ENCODE measurements around the gene FFAR4.

Gene FFAR4

DNA sequence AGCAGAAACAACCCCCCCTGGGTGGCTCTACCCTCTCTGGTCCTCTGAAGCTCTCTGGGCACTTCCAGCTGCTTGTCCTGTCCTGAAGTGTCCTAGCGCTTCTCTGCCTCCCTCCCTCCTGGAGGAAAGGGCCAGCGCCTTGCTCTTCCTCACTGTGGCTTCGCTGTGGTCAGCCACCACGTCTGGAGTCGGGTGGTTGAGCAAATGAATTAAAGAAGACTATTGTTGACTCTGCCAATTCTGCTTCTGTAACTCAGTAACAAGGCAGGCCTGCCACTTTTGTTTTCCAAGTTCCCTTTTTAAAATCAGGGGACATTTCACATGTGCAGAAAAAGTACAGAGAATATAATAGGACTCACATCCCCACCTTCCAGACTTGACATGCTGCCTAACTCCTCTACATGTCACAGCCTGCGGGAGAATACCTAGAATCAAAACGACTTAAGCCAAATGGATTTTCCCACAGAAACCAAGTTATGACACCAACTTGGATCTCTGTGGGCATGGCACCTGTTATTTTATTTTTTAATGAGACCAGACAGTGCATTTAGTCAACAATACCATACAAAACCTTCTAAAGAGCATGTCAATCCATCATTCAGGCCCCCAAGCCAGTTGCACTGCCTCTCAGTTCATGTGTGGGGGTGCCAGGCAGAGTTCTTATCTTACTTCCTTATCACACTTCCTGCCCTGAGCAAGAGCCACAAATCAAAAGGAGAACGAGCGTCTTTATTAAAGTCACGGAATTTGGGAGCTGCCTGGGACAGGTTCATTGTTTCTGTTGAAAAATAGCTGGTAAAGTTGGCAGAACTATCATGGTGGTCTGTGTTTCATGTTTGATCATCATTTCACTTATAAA lies 6.8 kb downstream of the FFAR4 start:
- DNase-seq = no peak

DNA sequence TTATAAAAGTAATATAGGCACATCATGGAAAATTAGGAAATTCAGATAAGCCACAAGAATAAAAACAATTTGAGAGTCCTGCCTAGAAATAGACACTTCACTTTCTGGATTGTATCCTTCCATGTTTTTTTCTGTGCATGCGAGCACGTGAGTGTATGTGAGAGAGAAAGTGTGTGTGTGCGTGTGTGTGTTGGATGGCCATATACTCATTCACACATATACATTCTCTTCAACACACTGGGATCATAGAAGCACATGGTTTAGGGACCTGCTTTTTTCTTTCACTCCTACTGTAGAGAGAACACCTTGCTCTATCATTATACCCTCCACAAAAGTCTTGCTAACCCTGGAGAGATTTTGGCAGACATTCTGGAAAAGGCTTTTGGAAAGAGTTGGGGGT lies 7.5 kb downstream of the FFAR4 start:
- no peak for DNase-seq

DNA sequence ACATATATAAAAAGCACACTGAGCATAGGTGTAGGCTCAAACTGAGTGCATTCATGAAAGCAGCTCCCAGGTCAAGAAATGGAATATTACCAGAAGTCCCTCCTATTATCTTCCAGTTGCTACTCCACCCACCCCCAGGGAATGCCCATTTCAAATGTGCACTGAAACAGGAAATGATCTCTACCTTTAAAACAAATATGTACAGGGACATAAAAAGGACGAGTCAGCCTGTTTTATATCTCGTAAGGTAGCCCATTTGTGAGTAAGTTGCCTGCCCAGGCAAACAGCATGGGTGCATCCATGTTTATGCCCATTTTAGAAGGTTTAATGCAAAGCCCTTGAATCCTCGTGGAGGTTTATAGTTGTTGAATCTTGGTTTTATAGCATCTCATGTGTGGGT lies 10.4 kb downstream of the FFAR4 start:
- no peak for DNase-seq

DNA sequence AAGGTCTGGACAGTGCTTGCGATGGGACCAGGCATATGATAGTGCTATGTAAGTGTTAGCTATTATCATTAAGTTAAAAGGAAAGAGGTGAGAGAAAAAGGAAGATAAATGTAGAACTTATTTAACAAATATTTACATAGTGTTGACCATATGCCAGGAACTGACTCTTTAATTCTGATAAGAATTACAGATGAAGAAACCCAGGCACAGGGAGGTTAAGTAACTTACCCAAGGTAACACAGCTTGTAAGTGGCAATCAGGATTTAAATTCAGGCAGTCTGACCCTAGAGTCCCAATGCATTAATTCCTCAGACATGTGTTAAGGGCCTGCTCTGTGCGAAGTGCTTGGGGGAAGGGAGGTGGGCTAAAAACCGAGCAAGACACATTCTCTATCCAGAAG lies 11.1 kb downstream of the FFAR4 start:
- DNase-seq = no peak

DNA sequence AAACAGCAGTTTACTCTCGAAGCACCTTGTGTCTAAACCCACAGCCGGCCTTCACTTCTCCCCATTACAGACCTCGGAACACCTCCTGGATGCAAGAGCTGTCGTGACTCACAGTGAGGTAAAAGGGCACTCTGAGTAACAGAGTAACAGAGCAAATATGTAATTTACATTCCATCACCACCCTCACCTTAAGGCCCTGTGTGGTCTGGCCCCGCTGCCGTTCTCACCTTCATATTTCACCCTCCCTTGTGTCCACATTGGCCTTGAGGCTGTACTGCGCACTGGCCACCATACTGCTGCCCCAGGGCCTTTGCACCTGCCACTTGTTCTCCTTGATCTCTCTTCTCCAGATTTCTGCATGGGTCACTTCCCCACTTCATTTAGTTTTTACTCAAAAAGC lies 12.6 kb downstream of the FFAR4 start:
- no peak for DNase-seq

DNA sequence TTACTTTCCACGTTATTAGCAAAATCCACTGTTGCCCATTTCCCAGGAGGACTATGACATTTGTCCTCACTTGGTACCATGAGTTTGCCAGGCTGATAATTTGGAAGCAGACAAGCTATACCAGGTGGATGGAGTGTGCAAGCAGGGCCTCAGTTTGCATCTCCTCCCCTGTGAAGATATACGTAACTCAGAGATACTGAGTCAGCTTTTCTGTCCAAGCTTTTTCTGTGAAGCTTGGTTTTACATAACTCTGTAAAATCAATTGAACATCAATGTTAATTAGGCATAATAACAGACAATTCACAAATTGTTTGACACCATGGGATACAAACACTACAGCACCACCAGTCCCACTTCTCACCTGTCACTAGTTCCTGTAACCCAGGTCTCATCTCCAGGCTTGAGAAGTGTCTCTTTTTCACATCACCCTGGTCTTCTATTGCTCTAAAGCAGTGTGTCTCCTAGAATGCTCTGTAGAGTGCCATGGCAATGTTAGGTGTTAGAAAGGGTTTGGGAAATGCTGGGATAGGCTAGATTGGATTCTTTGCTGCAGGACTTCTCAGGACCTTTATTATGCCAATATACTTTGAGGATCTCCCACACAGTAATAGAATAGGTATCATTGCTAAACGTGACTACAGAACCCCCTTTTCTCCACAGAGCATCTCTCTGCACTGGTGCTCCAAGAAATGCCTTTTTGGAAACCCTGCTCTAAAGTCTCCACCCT lies 13.7 kb downstream of the FFAR4 start:
- no peak for DNase-seq

DNA sequence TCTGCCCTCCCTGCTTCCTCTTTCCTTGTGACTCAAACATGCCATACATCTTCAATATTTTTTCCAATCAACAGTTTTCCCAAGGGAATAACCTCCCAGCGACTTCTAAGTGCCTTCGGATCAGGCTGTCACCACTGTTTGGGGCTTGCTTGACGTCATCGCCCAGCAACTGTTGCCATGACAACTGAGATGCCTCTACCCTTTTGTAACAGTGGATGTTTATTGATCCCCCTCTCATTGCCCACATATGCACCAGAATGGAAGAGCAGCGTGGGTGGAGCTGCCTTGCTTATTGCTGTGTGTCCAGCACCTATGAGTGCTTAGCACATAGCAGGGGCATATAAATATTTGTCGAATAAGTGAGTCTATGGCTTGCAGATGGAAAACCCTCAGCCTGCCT lies 14.4 kb downstream of the FFAR4 start:
- DNase-seq = no peak

DNA sequence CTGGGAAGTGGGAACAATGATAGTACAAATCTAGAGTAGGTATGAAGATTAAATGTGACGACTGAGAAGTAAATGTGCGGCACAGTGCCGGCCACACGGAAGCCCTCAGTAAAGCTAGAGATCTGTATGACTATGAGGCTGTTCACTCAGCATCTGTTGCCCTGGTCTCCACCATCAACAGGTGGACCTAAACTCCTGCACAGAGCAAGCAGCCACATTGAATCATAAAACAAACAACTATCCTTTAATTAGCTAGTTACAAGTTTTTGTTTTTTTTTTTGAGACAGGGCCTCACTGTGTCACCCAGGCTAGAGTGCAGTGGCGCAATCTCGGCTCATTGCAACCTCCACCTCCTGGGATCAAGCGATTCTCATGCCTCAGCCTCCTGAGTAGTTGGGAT lies 18.0 kb downstream of the FFAR4 start:
- DNase-seq = no peak

DNA sequence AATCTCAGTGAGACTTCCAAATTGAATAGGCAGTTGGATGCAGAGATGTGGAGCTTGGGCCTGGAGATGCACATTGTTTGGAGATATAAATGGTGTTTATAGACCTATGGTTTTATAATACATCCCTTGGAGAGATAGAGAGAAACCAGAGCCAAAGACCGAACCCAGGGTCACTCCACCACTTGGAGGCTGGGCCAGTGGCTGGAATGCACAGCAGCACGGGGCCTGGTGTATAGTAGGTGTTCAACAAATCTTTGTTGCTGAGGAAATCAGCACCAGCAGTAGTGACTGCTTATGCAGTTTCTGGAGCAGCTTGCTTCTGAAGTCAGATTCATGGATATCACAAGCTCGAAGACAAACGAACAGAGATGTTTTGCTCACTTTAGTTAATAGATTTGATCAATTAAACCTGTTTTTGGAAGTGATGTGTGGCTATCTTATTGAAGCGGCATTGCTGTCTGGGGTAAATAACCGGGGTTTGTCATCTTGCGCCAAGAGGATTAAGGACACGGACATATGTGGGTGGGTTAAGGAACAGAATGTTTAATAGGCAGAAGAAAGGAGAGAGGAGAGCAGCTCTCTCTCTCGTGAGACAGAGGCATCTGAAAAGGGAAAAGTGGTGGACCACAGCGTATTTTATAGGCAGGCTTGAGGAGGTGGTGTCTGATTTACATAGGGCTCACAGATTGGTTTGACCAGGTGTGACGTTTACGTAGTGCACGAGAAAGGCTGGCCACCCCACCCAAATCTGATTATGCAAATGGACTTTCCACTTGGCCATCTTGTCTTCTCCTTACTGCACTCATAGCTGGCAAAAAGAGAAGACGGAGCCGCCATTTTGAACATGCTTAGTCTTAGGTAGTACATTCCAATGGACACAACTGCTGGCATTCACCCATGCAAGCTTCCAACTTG lies 23.4 kb downstream of the FFAR4 start:
- no peak for DNase-seq

DNA sequence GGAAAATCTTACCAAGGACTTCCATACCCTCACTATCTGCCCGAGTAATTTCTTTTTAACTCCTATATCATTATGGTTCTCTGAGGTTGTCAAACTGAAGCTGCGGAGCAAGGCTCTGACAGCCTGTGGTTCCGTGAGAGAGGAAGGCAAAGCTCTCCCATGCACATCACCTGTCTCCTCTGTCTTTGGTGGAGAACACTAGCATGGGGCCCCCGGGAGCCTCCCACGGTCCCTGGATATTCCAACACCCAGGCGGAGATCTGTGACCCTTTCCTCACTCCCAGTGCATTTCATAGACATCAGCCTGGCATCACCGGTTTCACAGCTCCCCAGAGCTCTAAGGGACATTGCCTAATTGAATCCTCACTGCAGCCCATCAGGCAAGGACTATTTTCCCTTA lies 24.2 kb downstream of the FFAR4 start:
- DNase-seq = no peak

DNA sequence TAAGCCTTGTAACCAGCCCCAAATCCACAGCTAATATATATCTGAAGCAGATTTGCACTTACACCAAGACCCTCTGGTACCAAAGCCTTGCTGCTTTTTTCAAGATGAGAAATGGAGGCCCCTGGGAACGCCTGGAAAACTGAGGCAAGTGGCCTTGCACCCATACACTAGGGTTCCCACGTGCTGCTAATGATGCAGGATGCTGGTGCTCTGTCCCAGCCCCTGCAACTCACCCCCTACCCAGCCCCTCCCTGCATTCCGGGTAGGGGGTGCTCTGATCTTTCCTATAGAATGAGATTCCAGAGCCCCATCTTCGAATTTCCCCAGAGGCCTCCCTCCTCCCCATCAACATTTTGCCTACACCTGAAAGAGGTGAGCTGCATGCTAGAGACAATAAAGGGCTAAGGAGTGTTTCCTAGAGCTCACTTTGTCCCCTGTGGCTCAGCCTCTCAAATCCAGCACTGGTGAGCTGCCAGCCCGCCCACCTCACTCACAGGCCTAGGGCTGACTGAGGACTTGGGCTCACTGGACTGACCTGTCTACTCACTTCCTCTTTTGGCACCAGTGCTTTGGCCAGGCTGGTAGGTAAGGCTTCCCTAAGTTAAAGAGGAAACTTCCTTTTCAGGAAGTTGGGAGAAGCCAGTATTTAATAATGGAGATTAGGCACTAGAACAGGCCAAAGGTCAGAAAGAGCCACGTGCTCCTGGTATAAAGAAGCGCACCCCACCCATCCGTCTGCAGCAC lies 24.8 kb downstream of the FFAR4 start:
- DNase-seq = no peak

DNA sequence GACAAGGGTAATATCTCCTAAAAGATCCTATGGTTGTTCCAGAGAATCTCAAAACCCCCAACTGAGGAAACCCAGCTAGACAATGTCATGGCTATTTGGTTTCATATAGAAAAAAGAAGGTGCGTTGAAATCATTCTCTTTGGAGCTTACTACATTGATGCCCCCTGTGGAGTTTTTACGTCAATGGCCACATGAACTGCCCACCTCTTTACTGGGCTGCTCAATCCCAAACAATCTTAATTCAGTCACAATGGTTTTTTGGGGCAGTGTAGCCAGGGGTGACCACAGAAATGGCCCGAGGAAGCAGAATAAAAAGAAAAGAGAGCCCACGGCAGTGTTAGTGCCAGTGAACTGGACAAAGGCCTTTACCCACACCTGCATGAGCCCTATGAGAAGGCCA lies 26.8 kb downstream of the FFAR4 start:
- DNase-seq = no peak

DNA sequence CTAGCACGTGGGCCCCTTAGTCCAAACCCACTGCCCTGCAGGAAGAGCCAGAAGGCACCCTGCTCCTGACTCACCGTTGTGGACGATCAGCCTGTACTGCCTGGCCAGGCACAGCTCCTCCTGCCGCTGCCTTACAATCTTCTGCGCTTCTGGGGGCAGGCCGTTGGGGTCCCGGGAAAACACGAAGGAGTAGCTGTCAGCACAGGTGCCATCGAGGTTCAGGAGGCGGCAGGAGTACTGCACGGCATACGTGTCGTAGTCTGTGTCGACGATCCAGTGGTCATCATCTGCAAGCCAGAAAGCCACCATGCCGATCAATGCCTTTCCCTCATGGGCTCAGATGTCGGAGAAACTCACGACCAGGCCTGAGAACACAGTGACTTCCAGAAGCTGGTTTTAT lies 27.3 kb downstream of the FFAR4 start:
- no peak for DNase-seq

DNA sequence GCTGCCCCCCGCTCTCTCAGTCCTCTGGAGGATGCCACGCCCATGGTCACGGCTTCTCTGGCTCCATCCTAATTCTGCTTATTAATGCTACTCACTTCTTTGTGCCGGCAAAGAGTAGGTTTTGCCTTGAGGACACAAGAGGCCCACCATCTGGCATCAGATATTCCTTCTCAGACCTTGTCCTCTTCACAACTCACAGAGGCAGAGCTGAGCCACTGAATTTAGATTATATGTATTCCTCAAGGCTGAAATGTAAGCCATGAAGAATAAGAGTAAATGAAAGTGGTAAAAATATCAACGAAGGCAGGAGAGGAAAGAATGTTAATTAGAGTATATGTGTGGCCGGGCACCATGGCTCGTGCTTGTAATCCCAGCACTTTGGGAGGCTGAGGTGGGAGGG lies 28.1 kb downstream of the FFAR4 start:
- DNase-seq = no peak

DNA sequence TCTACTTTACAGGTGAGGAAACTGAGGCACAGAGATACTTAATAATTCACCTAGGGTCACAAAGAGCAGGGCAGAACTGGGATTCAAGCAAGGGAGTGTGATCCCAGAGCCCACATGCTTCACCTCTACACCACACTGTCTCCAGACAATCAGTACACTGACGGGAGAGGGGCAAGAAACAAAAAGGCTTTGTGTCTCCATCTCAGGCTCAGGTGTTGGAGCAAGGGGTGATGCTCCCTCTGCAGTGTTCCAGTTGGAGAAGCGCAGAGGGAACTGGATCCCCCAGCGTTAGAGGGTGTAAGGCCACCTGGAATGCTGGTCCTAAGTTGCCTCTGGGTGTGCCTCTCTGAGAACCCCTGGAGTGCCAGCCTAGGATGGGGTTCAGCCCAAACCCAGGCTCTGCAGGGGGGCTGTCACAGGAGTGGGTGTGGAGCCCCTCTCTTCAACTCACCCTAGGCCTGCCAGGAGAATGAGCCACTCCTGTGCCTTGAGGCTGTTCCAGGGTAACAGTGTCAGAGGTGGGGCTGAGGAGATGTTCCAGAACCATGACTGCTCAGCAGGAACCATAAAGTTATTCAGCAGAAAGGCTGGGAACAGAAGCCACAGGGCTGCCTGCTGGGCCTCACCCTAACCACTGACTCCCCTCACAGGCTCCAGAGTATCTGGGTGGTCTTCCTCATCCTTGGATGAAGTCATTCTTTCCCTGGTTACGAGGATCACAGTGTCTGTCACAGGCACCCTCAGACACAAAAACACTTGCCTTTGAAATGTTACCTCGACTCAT lies 29.1 kb downstream of the FFAR4 start:
- DNase-seq = no peak

DNA sequence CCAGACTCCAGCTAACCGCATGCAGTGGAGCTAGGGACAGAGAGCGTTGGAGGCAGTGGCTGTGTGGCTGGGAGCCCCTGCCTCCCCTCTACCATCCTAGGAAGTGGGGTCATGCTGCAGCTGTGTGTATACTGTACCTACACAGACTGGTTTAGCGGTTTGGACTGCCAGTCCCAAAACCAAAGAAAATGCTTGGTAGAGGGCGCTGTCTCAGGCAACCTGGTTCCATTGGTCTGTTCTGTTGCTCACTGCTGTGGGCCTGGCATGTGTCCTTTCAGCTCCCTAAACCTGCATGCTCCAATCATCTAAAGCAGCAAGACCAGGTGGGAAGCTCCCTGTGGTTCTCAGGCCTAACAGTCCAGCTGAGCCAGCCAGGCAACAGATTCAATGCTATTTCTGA lies 30.1 kb downstream of the FFAR4 start:
- DNase-seq = no peak

DNA sequence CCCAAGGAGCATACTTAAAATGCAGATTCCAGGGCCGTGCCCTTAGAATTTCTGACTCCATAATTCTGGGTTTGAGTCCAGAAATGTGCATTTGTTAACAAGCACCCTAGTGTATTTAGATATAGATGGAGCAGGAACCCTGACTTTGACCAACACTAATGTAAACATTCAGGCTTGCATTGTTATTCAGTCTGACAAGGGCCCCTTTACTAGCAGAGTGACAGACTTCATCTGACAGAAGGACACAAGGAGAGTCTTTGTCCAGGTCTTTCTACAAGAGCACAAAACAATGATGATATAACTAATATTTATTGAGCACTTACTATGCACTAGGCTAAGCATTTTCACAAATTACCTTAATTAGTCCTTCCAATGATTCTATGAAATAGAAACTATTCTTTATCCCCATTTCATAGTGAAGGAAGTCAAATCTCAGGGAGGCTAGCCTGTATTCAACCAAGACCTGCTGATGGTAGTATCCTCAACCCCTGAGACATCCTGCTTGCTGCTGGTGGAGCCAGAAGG lies 30.7 kb downstream of the FFAR4 start:
- DNase-seq = no peak

DNA sequence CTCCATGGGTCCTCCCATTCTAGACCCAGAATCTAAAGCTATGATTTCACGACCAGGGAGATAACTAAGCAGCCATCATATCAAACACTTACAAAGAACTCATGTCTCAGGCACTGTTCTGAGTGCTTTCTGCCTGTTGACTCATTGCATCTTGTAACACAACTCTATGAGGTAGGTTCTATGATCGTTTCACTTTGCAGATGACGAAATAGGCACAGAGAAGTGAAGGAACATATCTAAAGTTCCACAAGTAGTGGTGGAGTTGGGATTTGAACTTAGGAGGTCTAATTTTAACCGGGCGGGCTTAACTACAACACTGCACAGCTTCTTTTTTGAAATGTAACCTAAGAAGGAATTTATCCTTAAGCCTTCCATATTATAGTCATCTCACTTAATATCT lies 31.7 kb downstream of the FFAR4 start:
- no peak for DNase-seq

DNA sequence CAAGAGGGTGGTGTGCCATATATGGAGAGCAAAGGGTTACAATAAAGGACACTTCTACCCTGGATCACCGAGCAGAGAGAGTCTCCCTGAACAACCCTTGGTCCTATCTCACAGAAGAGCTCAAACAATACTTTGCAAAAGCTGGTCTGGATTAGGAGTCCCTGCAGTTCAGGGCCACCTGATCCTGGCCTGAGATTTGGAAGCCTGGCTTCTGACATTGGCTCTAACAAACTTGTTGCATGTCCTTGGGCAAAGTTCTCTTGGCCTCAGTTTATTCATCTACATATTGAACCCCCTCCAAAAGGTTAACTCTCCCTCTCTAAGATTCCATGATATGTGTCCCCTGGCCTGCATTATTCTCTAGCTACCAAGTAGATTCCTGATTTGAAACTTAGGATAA lies 32.9 kb downstream of the FFAR4 start:
- no peak for DNase-seq

DNA sequence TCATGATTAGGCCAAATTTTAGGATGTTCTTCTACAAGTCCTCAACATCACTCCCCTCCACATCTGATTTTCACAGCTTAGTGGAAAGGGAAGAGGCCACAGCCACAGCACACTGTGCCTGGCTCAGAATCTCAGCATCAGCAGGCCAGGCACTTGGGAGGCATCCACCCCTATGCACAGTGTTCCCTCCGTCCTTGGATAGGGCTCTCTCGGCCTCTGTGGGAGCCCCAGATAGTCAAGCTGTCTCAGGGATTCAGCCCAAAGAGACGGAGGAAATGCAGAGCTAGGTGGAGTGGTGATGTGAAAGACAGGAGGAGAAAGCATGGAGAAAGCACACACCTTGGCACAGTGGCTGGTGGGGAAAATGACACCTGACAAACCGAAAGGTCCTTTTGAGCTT lies 33.3 kb downstream of the FFAR4 start:
- no peak for DNase-seq

DNA sequence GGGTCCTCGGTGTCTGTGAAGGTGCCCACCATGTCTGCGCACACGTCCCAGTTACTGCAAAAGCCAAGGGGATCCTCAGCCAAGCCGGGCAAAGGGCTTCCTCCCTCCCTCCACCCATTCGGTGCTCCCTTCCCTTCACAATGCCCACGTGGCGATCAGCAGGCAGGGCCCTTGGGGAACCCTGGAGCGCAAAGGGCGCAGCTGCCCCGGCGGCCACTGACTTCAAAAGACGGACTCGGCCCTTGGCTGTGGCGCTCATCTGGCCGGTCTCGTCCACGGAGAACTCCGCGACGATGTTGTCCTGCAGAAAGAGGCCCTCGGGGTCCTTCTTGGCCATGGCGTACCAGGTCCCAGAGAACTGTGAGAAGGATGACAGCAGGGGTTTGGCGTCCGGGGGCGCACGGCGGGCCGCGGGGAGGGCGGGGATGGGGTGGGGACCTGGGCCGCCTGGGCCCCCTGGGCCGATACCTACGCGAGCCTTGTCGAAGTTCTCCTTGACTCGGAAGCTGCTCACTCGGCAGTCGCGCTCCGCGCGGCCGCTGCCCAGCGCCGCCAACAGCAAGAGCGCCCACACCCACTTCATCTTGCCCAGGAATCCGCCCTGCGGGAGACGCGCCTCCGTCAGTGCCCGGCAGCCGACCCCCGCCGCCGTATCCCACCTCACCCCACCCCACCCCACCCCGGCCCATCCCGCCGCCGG lies 34.1 kb downstream of the FFAR4 start:
- DNase-seq = no peak
